ENCODE data around the gene MEDAG. TPM values are rescaled to one million over a fixed set of nuclear protein-coding genes. Genes with fewer than 3 reads are reported as not detected.

MEDAG gene
- total RNA-seq, 1 donor from 2014 or later, result not detected

GRCh38 chr13:30936971-30937370, 30.9 kb downstream of the MEDAG start:
- intact Hi-C loops (cut with micrococcal nuclease), result no loop called here

GRCh38 chr13:30943881-30944280, 37.8 kb downstream of the MEDAG start:
- intact Hi-C loops (cut with micrococcal nuclease), result no loop called here

GRCh38 chr13:30957258-30957943, 51.3 kb downstream of the MEDAG start:
- intact Hi-C loops (cut with micrococcal nuclease), result no loop called here

GRCh38 chr13:30959678-30960077, 53.6 kb downstream of the MEDAG start:
- intact Hi-C loops (cut with micrococcal nuclease), result no loop called here

GRCh38 chr13:30963791-30964190, 57.7 kb downstream of the MEDAG start:
- intact Hi-C loops (cut with micrococcal nuclease), result no loop called here

- intact Hi-C loops (cut with micrococcal nuclease), result no loop called here
These were observed 59.3 kb downstream of the MEDAG start for GRCh38 chr13:30965380-30965779.

GRCh38 chr13:30966101-30966500, 60.0 kb downstream of the MEDAG start:
- intact Hi-C loops (cut with micrococcal nuclease), result no loop called here

- intact Hi-C loops (cut with micrococcal nuclease), result no loop called here
These were observed 62.8 kb downstream of the MEDAG start for GRCh38 chr13:30968846-30969245.

GRCh38 chr13:30971575-30971974, 65.5 kb downstream of the MEDAG start:
- intact Hi-C loops (cut with micrococcal nuclease), result no loop called here

- intact Hi-C loops (cut with micrococcal nuclease), result no loop called here
These were observed 66.9 kb downstream of the MEDAG start for GRCh38 chr13:30972888-30973377.

GRCh38 chr13:30974350-30974749, 68.3 kb downstream of the MEDAG start:
- intact Hi-C loops (cut with micrococcal nuclease), result no loop called here

Other genes with a start within 250 kb of the MEDAG start
- 114 and 118 TPM in 2 replicates for gene ALOX5AP, start 170.7 kb upstream of the MEDAG start, total RNA-seq
- not detected in 2 replicates for gene TEX26, start 26.4 kb downstream of the MEDAG start, total RNA-seq